Erythroblast (primary cell): ENCODE data around the gene ITGA2B.
"Not testable (repeated sequence)": the region's sequence is repeated elsewhere in the genome, so short reads cannot be mapped to it uniquely, and the experiment has no call there.

ENCODE experiments used
- GATA1 ChIP-seq: IDR thresholded peaks from 2 replicates; pipeline ENCODE4 v1.6.1; 2011; ENCODE audit warnings: low read depth, mild to moderate bottlenecking, control low read depth, low read length, moderate library complexity
- POLR2A ChIP-seq: IDR thresholded peaks from 2 replicates; pipeline ENCODE4 v1.6.1; 2011; ENCODE audit warnings: mild to moderate bottlenecking, low read length

GRCh38 chr17:44369414-44370023 is 19.9 kb downstream of the ITGA2B start:
- TF ChIP-seq POLR2A, GATA1: not testable (repeated sequence)
